Activated CD4-positive, alpha-beta T cell treated with anti-CD3 and anti-CD28 coated beads, Interleukin-2, amount 10 ng/mL, durations not matched to agents 7 days and 5 days (primary cell): ENCODE results near the gene ELAC1. TPM values are rescaled to one million over a fixed set of nuclear protein-coding genes. Genes with fewer than 3 reads are reported as not detected.
A peak's percentile ranks its signal among the peaks of the same experiment; 100 is the strongest.

Experiments
- CTCF ChIA-PET: fragments of 350-600 bp; sonication (Branson Sonifier 250); formaldehyde crosslinking; loops from one replicate; lab custom pipeline; 2021; ENCODE audit warnings: antibody characterized with exemption; lab: Charles Lee
- POLR2A ChIA-PET: fragments of 350-600 bp; sonication (Branson Sonifier 250); formaldehyde crosslinking; loops from one replicate; lab custom pipeline; 2021; ENCODE audit warnings: antibody characterized with exemption; lab: Charles Lee
- DNase-seq: peaks from one replicate; pipeline ENCODE4 v3.0.0-alpha.2; 2020
- H3K27ac Mint-ChIP-seq: one replicate; pipeline ENCODE4 v1.8.0; 2021; ENCODE audit warnings: mild to moderate bottlenecking, moderate library complexity, mixed read lengths
- H3K27me3 Mint-ChIP-seq: one replicate; pipeline ENCODE4 v1.8.0; 2021; ENCODE audit warnings: mixed read lengths
- H3K36me3 Mint-ChIP-seq: one replicate; pipeline ENCODE4 v1.8.0; 2021; ENCODE audit warnings: low read depth, mixed read lengths
- H3K4me1 Mint-ChIP-seq: one replicate; pipeline ENCODE4 v1.8.0; 2021; ENCODE audit warnings: mixed read lengths
- H3K4me3 Mint-ChIP-seq: one replicate; pipeline ENCODE4 v1.8.0; 2021; ENCODE audit warnings: mild to moderate bottlenecking, moderate library complexity, mixed read lengths
- H3K9me3 Mint-ChIP-seq: one replicate; pipeline ENCODE4 v1.8.0; 2021; ENCODE audit warnings: mixed read lengths
- total RNA-seq, 2 experiments: library from RNA; stranded (reverse); gene quantifications; one replicate each; pipeline ENCODE4 v1.2.3, GENCODE V29; 2021

ELAC1 gene
- total RNA-seq, 2 experiments from 2014 or later = 7.5 to 9.1 TPM

GRCh38 chr18:51009072-51009471 lies 41.2 kb downstream of the ELAC1 start:
- DNase-seq = no peak
- H3K4me3 Mint-ChIP-seq = no peak overlapping the region
- H3K4me1 Mint-ChIP-seq = no peaks in the 10 kb centered on the region
- no peaks in the 10 kb centered on the region for H3K9me3 Mint-ChIP-seq
- H3K27ac Mint-ChIP-seq = no peak overlapping the region
- POLR2A ChIA-PET = no interaction called here
- H3K27me3 Mint-ChIP-seq = no peaks in the 10 kb centered on the region
- no peaks in the 10 kb centered on the region for H3K36me3 Mint-ChIP-seq
- CTCF ChIA-PET = no interaction called here

DNA sequence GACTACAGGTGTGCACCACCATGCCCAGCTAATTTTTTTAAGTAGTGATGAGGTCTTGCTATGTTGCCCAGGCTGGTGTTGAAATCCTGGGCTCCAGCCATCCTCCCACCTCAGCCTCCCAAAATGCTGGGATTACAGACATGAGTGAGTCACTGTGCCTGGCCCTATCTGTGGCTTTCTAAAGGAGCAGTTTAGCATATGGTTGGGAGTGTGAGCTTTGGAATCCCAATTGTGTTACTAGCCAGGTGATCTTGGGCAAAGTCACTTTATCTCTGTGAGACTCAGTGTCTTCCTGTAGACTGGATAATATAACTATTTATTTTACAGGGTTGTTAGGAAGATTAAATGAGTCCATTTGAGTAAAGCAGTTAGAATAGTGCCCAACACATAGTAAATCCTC lies 42.4 kb downstream of the ELAC1 start:
- Mint-ChIP-seq H3K4me3 (no peak overlapping the region), H3K27me3 (no peaks in the 10 kb centered on the region), H3K27ac (no peak overlapping the region), H3K36me3 (no peaks in the 10 kb centered on the region), H3K9me3 (peaks cover 2% of the 10 kb centered on the region), H3K4me1 (no peaks in the 10 kb centered on the region)
- CTCF ChIA-PET = interaction anchor here (0.7 to 1.3 kb wide), 2 partner anchors 17 to 158 kb away, joined by 3 read pairs; no protein-coding TSS in a partner anchor
- POLR2A ChIA-PET = no interaction called here
- no peak for DNase-seq

GRCh38 chr18:51011709-51012108 lies 43.9 kb downstream of the ELAC1 start:
- ChIA-PET CTCF (no interaction called here), POLR2A (no interaction called here)
- H3K4me1 Mint-ChIP-seq = no peaks in the 10 kb centered on the region
- H3K27me3 Mint-ChIP-seq = no peaks in the 10 kb centered on the region
- H3K36me3 Mint-ChIP-seq = no peaks in the 10 kb centered on the region
- no peak overlapping the region for H3K27ac Mint-ChIP-seq
- no peak for DNase-seq
- H3K4me3 Mint-ChIP-seq = no peak overlapping the region
- H3K9me3 Mint-ChIP-seq = peaks cover 2% of the 10 kb centered on the region

- no peak for DNase-seq
- H3K4me1 Mint-ChIP-seq = no peaks in the 10 kb centered on the region
- no peaks in the 10 kb centered on the region for H3K27me3 Mint-ChIP-seq
- peaks cover 2% of the 10 kb centered on the region for H3K9me3 Mint-ChIP-seq
- POLR2A ChIA-PET = no interaction called here
- H3K4me3 Mint-ChIP-seq = no peak overlapping the region
- CTCF ChIA-PET = no interaction called here
- no peak overlapping the region for H3K27ac Mint-ChIP-seq
- no peaks in the 10 kb centered on the region for H3K36me3 Mint-ChIP-seq
Measured at GRCh38 chr18:51012441-51012840, 44.6 kb downstream of the ELAC1 start.

DNA sequence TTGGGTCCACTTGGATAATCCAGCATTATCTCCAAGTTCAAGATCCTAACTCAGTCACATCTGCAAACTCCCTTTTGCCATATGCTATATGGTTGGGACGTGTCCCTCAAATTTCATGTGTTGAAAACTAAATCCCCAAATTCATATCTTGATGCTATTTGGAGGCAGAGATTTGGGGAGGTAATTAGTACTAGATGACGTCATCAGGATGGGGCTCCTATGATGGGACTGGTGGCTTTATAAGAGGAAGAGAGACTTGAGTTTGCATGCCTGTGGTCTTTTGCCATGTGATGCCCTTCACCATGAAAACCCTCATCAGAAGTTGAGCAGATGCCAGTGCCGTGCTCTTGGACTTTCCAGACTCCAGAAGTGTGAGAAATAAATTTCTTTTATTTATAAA lies 45.4 kb downstream of the ELAC1 start:
- CTCF ChIA-PET = no interaction called here
- POLR2A ChIA-PET = no interaction called here
- H3K27me3 Mint-ChIP-seq = no peaks in the 10 kb centered on the region
- no peak overlapping the region for H3K27ac Mint-ChIP-seq
- H3K9me3 Mint-ChIP-seq = peaks cover 2% of the 10 kb centered on the region
- no peak for DNase-seq
- H3K4me3 Mint-ChIP-seq = no peak overlapping the region
- no peaks in the 10 kb centered on the region for H3K36me3 Mint-ChIP-seq
- H3K4me1 Mint-ChIP-seq = no peaks in the 10 kb centered on the region

- Mint-ChIP-seq H3K4me1 (no peaks in the 10 kb centered on the region), H3K4me3 (no peak overlapping the region), H3K36me3 (no peaks in the 10 kb centered on the region), H3K9me3 (peaks cover 2% of the 10 kb centered on the region), H3K27ac (no peak overlapping the region), H3K27me3 (no peaks in the 10 kb centered on the region)
- DNase-seq = no peak
- CTCF ChIA-PET = no interaction called here
- POLR2A ChIA-PET = no interaction called here
Measured at GRCh38 chr18:51017140-51017879, 49.5 kb downstream of the ELAC1 start.

DNA sequence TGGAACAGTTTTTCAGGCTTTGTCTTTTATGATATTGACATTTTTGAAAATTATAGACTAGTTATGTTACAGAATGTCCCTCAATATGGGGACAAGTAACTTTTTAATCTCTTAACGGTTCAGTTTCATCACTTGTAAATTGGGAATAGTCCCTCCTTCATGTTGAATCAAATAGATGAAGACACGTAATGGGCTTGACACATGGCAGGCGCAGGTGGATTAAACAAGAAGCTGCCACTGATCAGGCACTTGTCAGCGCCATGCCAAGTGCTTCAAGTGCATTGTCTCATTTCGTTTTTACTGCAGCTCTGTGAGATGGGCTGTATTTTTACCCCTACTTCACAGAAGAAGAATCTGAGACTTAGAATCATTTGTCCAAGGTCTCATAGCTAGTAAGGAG lies 52.7 kb downstream of the ELAC1 start:
- Mint-ChIP-seq H3K4me3 (no peak overlapping the region), H3K27me3 (no peaks in the 10 kb centered on the region), H3K36me3 (peaks cover 8% of the 10 kb centered on the region), H3K27ac (no peak overlapping the region), H3K4me1 (no peaks in the 10 kb centered on the region), H3K9me3 (peaks cover 5% of the 10 kb centered on the region)
- ChIA-PET CTCF (no interaction called here), POLR2A (no interaction called here)
- DNase-seq = no peak

GRCh38 chr18:51021226-51021965 lies 53.6 kb downstream of the ELAC1 start:
- H3K4me1 Mint-ChIP-seq = no peaks in the 10 kb centered on the region
- H3K27me3 Mint-ChIP-seq = no peaks in the 10 kb centered on the region
- ChIA-PET POLR2A (no interaction called here), CTCF (interaction anchor here (0.6 kb wide), 1 partner anchor 37 kb away, joined by 4 read pairs; no protein-coding TSS in a partner anchor)
- no peak overlapping the region for H3K4me3 Mint-ChIP-seq
- H3K36me3 Mint-ChIP-seq = peaks cover 8% of the 10 kb centered on the region
- DNase-seq = no peak
- peaks cover 5% of the 10 kb centered on the region for H3K9me3 Mint-ChIP-seq
- no peak overlapping the region for H3K27ac Mint-ChIP-seq

- Mint-ChIP-seq H3K4me3 (no peak overlapping the region), H3K27me3 (no peaks in the 10 kb centered on the region), H3K9me3 (peaks cover 5% of the 10 kb centered on the region), H3K36me3 (peaks cover 15% of the 10 kb centered on the region), H3K27ac (no peak overlapping the region), H3K4me1 (peaks cover 19% of the 10 kb centered on the region)
- POLR2A ChIA-PET = no interaction called here
- DNase-seq = no peak
- CTCF ChIA-PET = no interaction called here
Measured at GRCh38 chr18:51025512-51025911, 57.7 kb downstream of the ELAC1 start.

- no peaks in the 10 kb centered on the region for H3K27me3 Mint-ChIP-seq
- H3K36me3 Mint-ChIP-seq = peaks cover 23% of the 10 kb centered on the region
- POLR2A ChIA-PET = no interaction called here
- CTCF ChIA-PET = interaction anchor here (0.6 to 1.2 kb wide), 5 partner anchors 18 to 768 kb away, joined by 3 to 4 read pairs (median 3); no protein-coding TSS in a partner anchor
- H3K4me1 Mint-ChIP-seq = peaks cover 39% of the 10 kb centered on the region
- peak; percentile 41 for DNase-seq
- H3K4me3 Mint-ChIP-seq = peak overlapping the region; percentile 98
- H3K27ac Mint-ChIP-seq = peak overlapping the region; percentile 48
- H3K9me3 Mint-ChIP-seq = peaks cover 4% of the 10 kb centered on the region
Measured at GRCh38 chr18:51028201-51028805, 60.5 kb downstream of the ELAC1 start.

GRCh38 chr18:51029378-51029693 lies 61.5 kb downstream of the ELAC1 start:
- CTCF ChIA-PET = interaction anchor here (0.5 to 1.2 kb wide), 3 partner anchors 11 to 51 kb away, joined by 3 to 5 read pairs (median 4); no protein-coding TSS in a partner anchor
- H3K27ac Mint-ChIP-seq = peak overlapping the region; percentile 98
- POLR2A ChIA-PET = interaction anchor here (1.3 to 2.1 kb wide), 2 partner anchors 118 to 151 kb away, joined by 3 to 8 read pairs; partner anchors contain the start of gene ME2
- no peak for DNase-seq
- peaks cover 48% of the 10 kb centered on the region for H3K4me1 Mint-ChIP-seq
- H3K36me3 Mint-ChIP-seq = peaks cover 25% of the 10 kb centered on the region
- H3K4me3 Mint-ChIP-seq = peak overlapping the region; percentile 98
- no peaks in the 10 kb centered on the region for H3K9me3 Mint-ChIP-seq
- no peaks in the 10 kb centered on the region for H3K27me3 Mint-ChIP-seq

GRCh38 chr18:51029694-51030536 lies 62.1 kb downstream of the ELAC1 start, which contains the start of gene SMAD4:
Gene SMAD4 (plus strand): TSS chr18:51030213. CDS start chr18:51047047, 16,834 bp downstream.
- CTCF ChIA-PET = interaction anchor here (0.5 to 1.3 kb wide), 7 partner anchors 9 to 1212 kb away, joined by 3 to 5 read pairs (median 4); no protein-coding TSS in a partner anchor
- POLR2A ChIA-PET = interaction anchor here (0.6 to 2.1 kb wide), 6 partner anchors 9 to 151 kb away, joined by 3 to 8 read pairs (median 4); partner anchors contain the start of gene ME2
- Mint-ChIP-seq H3K27me3 (no peaks in the 10 kb centered on the region), H3K27ac (peak within 1 kb of the TSS; percentile 98), H3K36me3 (peaks cover 31% of the 10 kb centered on the region), H3K4me3 (peak within 1 kb of the TSS; percentile 98), H3K9me3 (no peaks in the 10 kb centered on the region), H3K4me1 (peaks cover 53% of the 10 kb centered on the region)
- peak; percentile 97 for DNase-seq
